Psoas muscle (tissue), 8 donors: ENCODE data around the gene PTPN14. TPM values are rescaled to one million over a fixed set of nuclear protein-coding genes. Genes with fewer than 3 reads are reported as not detected.

ENCODE experiments used
- ATAC-seq, 4 donors: fragments of 200-7000 bp; cut with Tn5 transposase; one replicate each; pipeline ENCODE4 v1.9.1; 2020; ENCODE audit warnings: moderate library complexity in 3 of 4, mild to moderate bottlenecking in 2 of 4
- DNase-seq, 2 donors: peaks; one replicate each; pipeline ENCODE4 v3.0.0-alpha.2; 2020
- H3K27ac ChIP-seq: fragments of 200-600 bp; one replicate; pipeline ENCODE4 v1.8.0; 2022
- H3K27me3 ChIP-seq, 3 donors: fragments of 200-600 bp in 1 of 3; one replicate each; pipeline versions ENCODE4 v1.6.1 to v1.8.0; 2013 to 2022; ENCODE audit warnings: low read length in 2 of 3, mild to moderate bottlenecking in 2 of 3, moderate library complexity in 1 of 3; ENCODE audit not compliant: insufficient read depth in 3 of 3
- H3K36me3 ChIP-seq, 2 donors: fragments of 200-600 bp in 1 of 2; one replicate each; pipeline versions ENCODE4 v1.6.1 to v1.8.0; 2013 to 2022; ENCODE audit warnings: low read depth in 1 of 2, mild to moderate bottlenecking in 1 of 2, moderate library complexity in 1 of 2; ENCODE audit not compliant: insufficient read depth in 1 of 2
- H3K4me1 ChIP-seq: fragments of 200-600 bp; one replicate; pipeline ENCODE4 v1.8.0; 2022
- H3K4me3 ChIP-seq: fragments of 200-600 bp; one replicate; pipeline ENCODE4 v1.8.0; 2022; ENCODE audit warnings: mild to moderate bottlenecking
- H3K9me3 ChIP-seq: fragments of 200-600 bp; one replicate; pipeline ENCODE4 v1.8.0; 2022
- CTCF ChIP-seq: fragments of 200-600 bp; IDR thresholded peaks from one replicate; pipeline ENCODE4 v1.8.0; 2022; ENCODE audit warnings: antibody characterized with exemption
- WGBS, 3 donors: extraction: QIAGEN DNeasy Blood & Tissue Kit; methylation state at CpG; one replicate each; pipeline versions ENCODE4 v1.1.6 to v1.1.7; 2013; 5-methylcytosine and 5-hydroxymethylcytosine counted together
- intact Hi-C, 2 donors: fragments of 100-400 bp; cut with DNase I; formaldehyde crosslinking; loops; one replicate each; pipeline versions ENCODE4 v1.11.0 to v1.14.2; 2022
- polyA plus RNA-seq, 3 donors: library from polyadenylated mRNA; stranded (reverse); fragments of 200-250 nt; gene quantifications; one replicate each; pipeline ENCODE4 v1.2.3, GENCODE V29; 2013
- total RNA-seq, 4 donors: library from RNA; stranded (reverse); fragmentation: NEBNext Ultra II Directional in 2 of 4; extraction: Animal tissue kit (Norgen Biotek cat#: 25700) in 2 of 4; gene quantifications; one replicate each; pipeline versions ENCODE4 v1.2.1 to v1.2.4, GENCODE V29; 2021 to 2023
- donor health status: healthy with polysubstance abuse.
- donor health status: DM: no; HTN: no; CAD: no; lungs with moderate emphysema.
- donor health status: Bipolar disorder and iron deficiency.
- donor health status: healthy.
- donor health status: DM: yes; HTN: yes; CAD: no.
- donor health status: DM: no; HTN: no; CAD: no.
- donor health status: DM: no; HTN: no; CAD: no.
- donor health status: DM: yes; HTN: yes; CAD: no.

PTPN14 gene
- total and polyA plus RNA-seq, 7 donors = 7.2 to 106 (median 50.8) TPM

GRCh38 chr1:214549604-214550003, 1.8 kb downstream of the PTPN14 start:
- 40 to 48% (median 47%) methylated on average over 7 of the region's 7 CpGs for WGBS, 3 donors
- peak overlapping the region; percentile 93 for H3K4me3 ChIP-seq
- H3K27me3 ChIP-seq = no peaks in the 10 kb centered on the region
- ATAC-seq (no peak), DNase-seq (no peak)
- no peaks in the 10 kb centered on the region for H3K36me3 ChIP-seq
- H3K9me3 ChIP-seq = no peaks in the 10 kb centered on the region
- intact Hi-C loops = loop anchor here (5.0 to 10.0 kb wide), 6 partner anchors 42 to 187 kb away; no protein-coding TSS in a partner anchor
- H3K4me1 ChIP-seq = peaks cover 40% of the 10 kb centered on the region
- TF ChIP-seq CTCF = no peak
- H3K27ac ChIP-seq = peak overlapping the region; percentile 95

GRCh38 chr1:214548988-214549387, 2.4 kb downstream of the PTPN14 start:
- peaks cover 40% of the 10 kb centered on the region for H3K4me1 ChIP-seq
- ATAC-seq = peak in 2 of 4 donors; percentile 39 to 48
- WGBS, 3 donors = 14 to 24% (median 21%) methylated on average over 2 of the region's 2 CpGs
- no peaks in the 10 kb centered on the region for H3K27me3 ChIP-seq
- H3K4me3 ChIP-seq = peak overlapping the region; percentile 93
- no peaks in the 10 kb centered on the region for H3K36me3 ChIP-seq
- DNase-seq = peak; percentile 51 to 74
- peak overlapping the region; percentile 95 for H3K27ac ChIP-seq
- no peaks in the 10 kb centered on the region for H3K9me3 ChIP-seq
- intact Hi-C loops = loop anchor here in 1 of 2 donors (5.0 kb wide), 1 partner anchor 42 kb away; no protein-coding TSS in a partner anchor
- no peak for TF ChIP-seq CTCF

- ATAC-seq (no peak), DNase-seq (no peak)
- 90 to 98% (median 95%) methylated on average over 4 of the region's 4 CpGs for WGBS, 3 donors
- intact Hi-C loops = loop anchor here in 1 of 2 donors (5.0 kb wide), 1 partner anchor 41 kb away; no protein-coding TSS in a partner anchor
- Histone ChIP-seq H3K4me1 (peaks cover 44% of the 10 kb centered on the region), H3K4me3 (peak overlapping the region; percentile 93), H3K27me3 (no peaks in the 10 kb centered on the region), H3K36me3 (no peaks in the 10 kb centered on the region), H3K9me3 (no peaks in the 10 kb centered on the region), H3K27ac (peak overlapping the region; percentile 95)
- TF ChIP-seq CTCF = no peak
These were observed 3.1 kb downstream of the PTPN14 start for GRCh38 chr1:214548271-214548670.

GRCh38 chr1:214547747-214548146, 3.7 kb downstream of the PTPN14 start:
- no peak for ATAC-seq
- Histone ChIP-seq H3K4me3 (peak overlapping the region; percentile 93), H3K9me3 (no peaks in the 10 kb centered on the region), H3K27me3 (no peaks in the 10 kb centered on the region), H3K4me1 (peaks cover 50% of the 10 kb centered on the region), H3K36me3 (no peaks in the 10 kb centered on the region), H3K27ac (peak overlapping the region; percentile 95)
- no peak for TF ChIP-seq CTCF
- intact Hi-C loops = loop anchor here in 1 of 2 donors (5.0 kb wide), 1 partner anchor 40 kb away; no protein-coding TSS in a partner anchor
- no peak for DNase-seq
